ENCODE results near the gene RP9. TPM values are rescaled to one million over a fixed set of nuclear protein-coding genes. Genes with fewer than 3 reads are reported as not detected.

Gene RP9
- polyA plus RNA-seq (2013, experiment 1 of 2; ENCODE audit: insufficient read length) = 19.1 TPM
- polyA plus RNA-seq (2013, experiment 2 of 2; ENCODE audit: insufficient read length) = 22.3 TPM

- peak; percentile 75 for DNase-seq
These were observed at the start of gene RP9 for GRCh38 chr7:33109005-33109757. Gene RP9, minus strand, starts transcription at chr7:33109404. Its CDS starts 32 bp downstream, at chr7:33109372.

- DNase-seq = peak; percentile 4
These were observed 48.6 kb upstream of the RP9 start for GRCh38 chr7:33157781-33158180.

- peak; percentile 56 for DNase-seq
These were observed 48.1 kb upstream of the RP9 start for GRCh38 chr7:33157311-33157710.

GRCh38 chr7:33156441-33156840, 47.2 kb upstream of the RP9 start:
- no peak for DNase-seq

- DNase-seq = peak; percentile 56
These were observed 46.6 kb upstream of the RP9 start for GRCh38 chr7:33155811-33156210.

- DNase-seq = no peak
These were observed 42.9 kb upstream of the RP9 start for GRCh38 chr7:33152087-33152486.

- no peak for DNase-seq
These were observed 36.0 kb upstream of the RP9 start for GRCh38 chr7:33145156-33145555.

- no peak for DNase-seq
These were observed 35.0 kb upstream of the RP9 start for GRCh38 chr7:33143996-33144718.

GRCh38 chr7:33142585-33142984, 33.4 kb upstream of the RP9 start:
- no peak for DNase-seq

GRCh38 chr7:33137103-33137502, 27.9 kb upstream of the RP9 start:
- DNase-seq = no peak

- DNase-seq = no peak
These were observed 21.0 kb upstream of the RP9 start for GRCh38 chr7:33130184-33130583.

- no peak for DNase-seq
These were observed 20.6 kb upstream of the RP9 start for GRCh38 chr7:33129806-33130153.

GRCh38 chr7:33128990-33129805, 20.0 kb upstream of the RP9 start, which contains the start of gene BBS9:
Gene BBS9, plus strand, starts transcription at chr7:33129564. Its CDS starts 16,689 bp downstream, at chr7:33146253.
- peak; percentile 94 for DNase-seq

- no peak for DNase-seq
These were observed 19.4 kb upstream of the RP9 start for GRCh38 chr7:33128631-33128989.

GRCh38 chr7:33127085-33127484, 17.9 kb upstream of the RP9 start:
- no peak for DNase-seq

- DNase-seq = no peak
These were observed 9.2 kb upstream of the RP9 start for GRCh38 chr7:33118383-33118782.

GRCh38 chr7:33114976-33115375, 5.8 kb upstream of the RP9 start:
- DNase-seq = no peak

- DNase-seq = no peak
These were observed 2.4 kb upstream of the RP9 start for GRCh38 chr7:33111614-33112013.

GRCh38 chr7:33109758-33110238, 594 bp upstream of the RP9 start:
- peak; percentile 23 for DNase-seq

- peak; percentile 35 for DNase-seq
These were observed 625 bp downstream of the RP9 start for GRCh38 chr7:33108554-33109004.

GRCh38 chr7:33107136-33108066, 1.8 kb downstream of the RP9 start:
- DNase-seq = peak; percentile 60

GRCh38 chr7:33101906-33102305, 7.3 kb downstream of the RP9 start:
- DNase-seq = no peak
